Kidney epithelial cell (primary cell): ENCODE measurements around the gene C7. TPM values are rescaled to one million over a fixed set of nuclear protein-coding genes. Genes with fewer than 3 reads are reported as not detected.

Experiments used
- DNase-seq: peaks from one replicate; pipeline ENCODE4 v3.0.0-alpha.2; 2010; ENCODE audit warnings: low read depth
- H3K27me3 ChIP-seq: 2 replicates; pipeline ENCODE4 v1.6.0; 2011; ENCODE audit warnings: low read length; ENCODE audit not compliant: control insufficient read depth, insufficient read depth
- H3K36me3 ChIP-seq: 2 replicates; pipeline ENCODE4 v1.5.1; 2011; ENCODE audit warnings: low read length; ENCODE audit not compliant: control insufficient read depth, insufficient read depth
- H3K4me3 ChIP-seq: 2 replicates; pipeline ENCODE4 v1.5.1; 2011; ENCODE audit warnings: low read depth, mild to moderate bottlenecking, control low read depth, low read length
- CTCF ChIP-seq: IDR thresholded peaks from 2 replicates; pipeline ENCODE4 v1.5.1; 2011; ENCODE audit warnings: mild to moderate bottlenecking, moderate library complexity, low read length, control low read depth, inconsistent platforms; ENCODE audit not compliant: insufficient read depth, poor library complexity, severe bottlenecking
- total RNA-seq: library from RNA; depleted of rRNA; stranded (reverse); fragments of >200 nt; gene quantifications from 2 replicates; pipeline ENCODE4 v1.2.3, GENCODE V29; 2015

The C7 gene
- total RNA-seq, 1 donor from 2014 or later: 0.13 TPM

GRCh38 chr5:40945111-40945510 lies 35.8 kb downstream of the C7 start:
- Histone ChIP-seq H3K36me3 (no peaks in the 10 kb centered on the region), H3K27me3 (no peaks in the 10 kb centered on the region), H3K4me3 (no peak overlapping the region)
- DNase-seq: no peak
- no peak for TF ChIP-seq CTCF

GRCh38 chr5:40955313-40955712 lies 46.0 kb downstream of the C7 start:
- H3K36me3 ChIP-seq: no peaks in the 10 kb centered on the region
- no peak overlapping the region for H3K4me3 ChIP-seq
- DNase-seq: no peak
- no peaks in the 10 kb centered on the region for H3K27me3 ChIP-seq
- TF ChIP-seq CTCF: no peak

DNA sequence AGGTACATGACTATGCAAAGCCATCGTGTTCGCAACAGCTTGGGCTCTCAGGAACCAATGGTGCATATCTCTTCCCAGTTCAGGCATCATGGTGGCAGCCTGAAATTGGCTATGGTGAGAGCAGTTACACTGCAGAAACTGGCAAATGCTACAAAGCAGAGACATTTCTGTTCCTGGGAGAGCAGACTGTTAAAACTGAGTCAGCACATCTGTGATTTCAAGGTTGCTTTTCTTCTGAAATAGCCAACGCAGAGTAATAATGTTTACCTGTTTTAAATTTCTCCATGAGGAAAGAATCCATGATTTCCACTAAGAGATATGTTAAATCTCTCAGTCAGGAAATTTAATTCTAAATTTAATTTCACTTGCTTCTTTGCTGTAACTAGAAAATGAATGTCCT lies 47.8 kb downstream of the C7 start:
- no peak overlapping the region for H3K4me3 ChIP-seq
- H3K36me3 ChIP-seq: no peaks in the 10 kb centered on the region
- TF ChIP-seq CTCF: no peak
- DNase-seq: no peak
- H3K27me3 ChIP-seq: no peaks in the 10 kb centered on the region

DNA sequence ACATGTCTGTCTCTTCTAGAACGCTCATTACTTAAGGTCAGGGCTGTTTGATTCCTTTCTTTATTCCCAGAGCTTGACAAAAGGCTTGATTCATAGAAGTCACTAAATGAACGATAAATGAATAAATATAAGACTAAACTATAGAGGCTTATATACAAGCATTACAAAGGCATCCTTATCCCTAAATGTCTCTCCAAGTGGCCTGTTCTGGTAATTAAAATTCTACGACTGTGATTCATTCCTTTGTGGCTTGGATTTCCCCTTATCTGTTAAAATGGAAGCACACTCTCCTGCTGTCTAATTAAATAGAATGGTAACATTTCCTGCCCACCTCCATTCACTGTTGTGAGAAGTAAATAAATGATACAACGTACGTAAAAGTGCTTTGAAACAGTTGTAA lies 49.5 kb downstream of the C7 start:
- H3K27me3 ChIP-seq: no peaks in the 10 kb centered on the region
- no peak for DNase-seq
- no peaks in the 10 kb centered on the region for H3K36me3 ChIP-seq
- no peak for TF ChIP-seq CTCF
- H3K4me3 ChIP-seq: no peak overlapping the region

- Histone ChIP-seq H3K27me3 (no peaks in the 10 kb centered on the region), H3K36me3 (no peaks in the 10 kb centered on the region), H3K4me3 (no peak overlapping the region)
- DNase-seq: no peak
- TF ChIP-seq CTCF: no peak
Measured at GRCh38 chr5:40960037-40960436, 50.7 kb downstream of the C7 start.

GRCh38 chr5:40962207-40962955 lies 53.1 kb downstream of the C7 start:
- TF ChIP-seq CTCF: no peak
- no peak overlapping the region for H3K4me3 ChIP-seq

More at GRCh38 chr5:40962207-40962955, 53.1 kb downstream of the C7 start:
- H3K36me3 ChIP-seq: no peaks in the 10 kb centered on the region
- no peaks in the 10 kb centered on the region for H3K27me3 ChIP-seq
- no peak for DNase-seq
